WTC11 (cell line): ENCODE data around the gene TEX12. TPM values are rescaled to one million over a fixed set of nuclear protein-coding genes. Genes with fewer than 3 reads are reported as not detected.

Source experiments
- ATAC-seq: fragments of 200-7000 bp; cut with Tn5 transposase; 2 replicates; pipeline ENCODE4 v1.10.0; 2021; ENCODE audit warnings: mild to moderate bottlenecking, moderate library complexity
- CTCF ChIA-PET: fragments of 300-600 bp; sonication (Branson Sonifier 250); formaldehyde crosslinking; loops from one replicate; lab custom pipeline; 2021; ENCODE audit warnings: antibody characterized with exemption; lab: Charles Lee
- POLR2A ChIA-PET: fragments of 350-600 bp; sonication (Branson Sonifier 250); formaldehyde crosslinking; loops from one replicate; lab custom pipeline; 2021; ENCODE audit warnings: antibody characterized with exemption; lab: Charles Lee
- DNase-seq: peaks from one replicate; pipeline ENCODE4 v3.0.0; 2021; ENCODE audit warnings: low spot score
- H3K27ac Mint-ChIP-seq: 2 replicates; pipeline ENCODE4 v1.8.0; 2021; ENCODE audit warnings: mixed read lengths
- H3K27me3 Mint-ChIP-seq: 2 replicates; pipeline ENCODE4 v1.8.0; 2021; ENCODE audit warnings: low read depth, mild to moderate bottlenecking, moderate library complexity, mixed read lengths
- H3K36me3 Mint-ChIP-seq: 2 replicates; pipeline ENCODE4 v1.8.0; 2021; ENCODE audit warnings: mixed read lengths
- H3K4me1 Mint-ChIP-seq: 2 replicates; pipeline ENCODE4 v1.8.0; 2022; ENCODE audit warnings: mixed read lengths
- H3K4me3 Mint-ChIP-seq: 2 replicates; pipeline ENCODE4 v1.8.0; 2021; ENCODE audit warnings: mild to moderate bottlenecking, moderate library complexity, mixed read lengths
- H3K9me3 Mint-ChIP-seq: 2 replicates; pipeline ENCODE4 v1.8.0; 2021; ENCODE audit warnings: mixed read lengths
- CREM ChIP-seq: sonication (generic); formaldehyde crosslinking; IDR thresholded peaks from 2 replicates; pipeline ENCODE4 v1.8.1; 2022; ENCODE audit warnings: mild to moderate bottlenecking, missing genetic modification reagents, moderate library complexity
- HMGA2 ChIP-seq: fragments of 250-450 bp; sonication (Bioruptor Pico); IDR thresholded peaks from 2 replicates; pipeline ENCODE4 v1.4.0; 2021; ENCODE audit warnings: mild to moderate bottlenecking, moderate library complexity
- JAZF1 ChIP-seq: fragments of 250-450 bp; sonication (Bioruptor Pico); IDR thresholded peaks from 2 replicates; pipeline ENCODE4 v1.9.0; 2021; ENCODE audit warnings: moderate library complexity, mild to moderate bottlenecking, inconsistent platforms
- MXD4 ChIP-seq: fragments of 250-450 bp; sonication (Bioruptor Pico); IDR thresholded peaks from 2 replicates; pipeline ENCODE4 v1.8.0; 2021; ENCODE audit warnings: mild to moderate bottlenecking, moderate library complexity, borderline replicate concordance
- RELA ChIP-seq: sonication (generic); formaldehyde crosslinking; IDR thresholded peaks from 2 replicates; pipeline ENCODE4 v1.8.1; 2022; ENCODE audit warnings: missing genetic modification reagents, mild to moderate bottlenecking, borderline replicate concordance
- SOX15 ChIP-seq: fragments of 250-450 bp; sonication (Bioruptor Pico); IDR thresholded peaks from 2 replicates; pipeline ENCODE4 v1.9.0; 2021; ENCODE audit warnings: mild to moderate bottlenecking
- TEAD4 ChIP-seq: sonication (generic); formaldehyde crosslinking; IDR thresholded peaks from 2 replicates; pipeline ENCODE4 v1.8.0; 2022; ENCODE audit warnings: mild to moderate bottlenecking, missing genetic modification reagents
- total RNA-seq: library from RNA; stranded (reverse); gene quantifications from 3 replicates; pipeline ENCODE4 v1.2.3, GENCODE V29; 2021
- TF ChIP-seq, protein P1 (sequence below): fragments of 250-450 bp; sonication (Bioruptor Pico); IDR thresholded peaks from 2 replicates; pipeline ENCODE4 v1.9.0; 2021; ENCODE audit warnings: moderate library complexity, mild to moderate bottlenecking, inconsistent platforms, borderline replicate concordance
- TF ChIP-seq, protein P2 (sequence below): sonication (generic); formaldehyde crosslinking; IDR thresholded peaks from 2 replicates; pipeline ENCODE4 v1.8.0; 2023; ENCODE audit warnings: mild to moderate bottlenecking, missing genetic modification reagents
- TF ChIP-seq, protein P3 (sequence below): sonication (generic); formaldehyde crosslinking; IDR thresholded peaks from 2 replicates; pipeline ENCODE4 v1.8.0; 2022; ENCODE audit warnings: mild to moderate bottlenecking, missing genetic modification reagents
- TF ChIP-seq, protein P4 (sequence below): sonication (generic); formaldehyde crosslinking; conservative IDR thresholded peaks from 2 replicates; pipeline ENCODE4 v1.8.1; 2022; ENCODE audit warnings: mild to moderate bottlenecking, missing genetic modification reagents
- TF ChIP-seq, protein P5 (sequence below): sonication (generic); formaldehyde crosslinking; IDR thresholded peaks from 2 replicates; pipeline ENCODE4 v1.8.1; 2023; ENCODE audit warnings: mild to moderate bottlenecking, missing genetic modification reagents, moderate library complexity
- TF ChIP-seq, protein P6 (sequence below): sonication (generic); formaldehyde crosslinking; IDR thresholded peaks from 2 replicates; pipeline ENCODE4 v1.8.0; 2022; ENCODE audit warnings: mild to moderate bottlenecking, missing genetic modification reagents
- TF ChIP-seq, protein P7 (sequence below): sonication (generic); formaldehyde crosslinking; IDR thresholded peaks from 2 replicates; pipeline ENCODE4 v1.8.1; 2022; ENCODE audit warnings: low read depth, missing genetic modification reagents, borderline replicate concordance

The TEX12 gene
- total RNA-seq, 1 experiment from 2014 or later = not detected

DNA sequence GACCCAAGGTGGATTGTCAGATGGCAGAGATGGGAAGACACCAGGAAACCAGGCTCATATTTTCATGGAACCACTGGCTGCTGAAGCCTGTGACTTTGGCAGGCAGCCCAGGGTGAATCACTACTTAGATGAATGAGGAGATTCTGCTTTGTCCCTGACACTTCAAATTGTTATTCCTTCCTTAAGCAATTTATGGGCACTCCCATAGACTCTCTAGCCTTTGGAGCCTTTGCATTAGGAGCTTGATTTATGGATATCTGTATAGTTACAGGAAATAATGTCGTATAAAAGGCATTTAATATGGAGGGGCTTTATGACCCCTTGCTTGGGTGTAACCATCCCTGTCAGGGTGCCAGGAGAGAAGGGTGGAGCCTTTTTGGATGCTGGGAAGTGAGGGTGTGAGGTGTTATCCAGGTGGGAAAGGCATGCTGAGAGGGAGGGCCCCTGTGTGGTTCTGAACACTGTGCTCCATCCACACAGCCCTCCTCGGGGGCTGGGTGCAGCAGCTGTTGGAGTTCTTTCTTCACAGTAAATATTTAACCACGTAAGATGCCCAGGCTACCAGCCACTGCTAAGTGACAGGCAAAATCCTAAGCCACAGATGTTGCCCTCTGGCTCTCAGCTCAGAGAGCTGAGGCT is 38.6 kb upstream of the TEX12 start (continued):
- TF ChIP-seq, protein P1, sequence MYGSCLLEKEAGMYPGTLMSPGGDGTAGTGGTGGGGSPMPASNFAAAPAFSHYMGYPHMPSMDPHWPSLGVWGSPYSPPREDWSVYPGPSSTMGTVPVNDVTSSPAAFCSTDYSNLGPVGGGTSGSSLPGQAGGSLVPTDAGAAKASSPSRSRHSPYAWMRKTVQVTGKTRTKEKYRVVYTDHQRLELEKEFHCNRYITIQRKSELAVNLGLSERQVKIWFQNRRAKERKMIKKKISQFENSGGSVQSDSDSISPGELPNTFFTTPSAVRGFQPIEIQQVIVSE = no peak
- TF ChIP-seq, protein P2, sequence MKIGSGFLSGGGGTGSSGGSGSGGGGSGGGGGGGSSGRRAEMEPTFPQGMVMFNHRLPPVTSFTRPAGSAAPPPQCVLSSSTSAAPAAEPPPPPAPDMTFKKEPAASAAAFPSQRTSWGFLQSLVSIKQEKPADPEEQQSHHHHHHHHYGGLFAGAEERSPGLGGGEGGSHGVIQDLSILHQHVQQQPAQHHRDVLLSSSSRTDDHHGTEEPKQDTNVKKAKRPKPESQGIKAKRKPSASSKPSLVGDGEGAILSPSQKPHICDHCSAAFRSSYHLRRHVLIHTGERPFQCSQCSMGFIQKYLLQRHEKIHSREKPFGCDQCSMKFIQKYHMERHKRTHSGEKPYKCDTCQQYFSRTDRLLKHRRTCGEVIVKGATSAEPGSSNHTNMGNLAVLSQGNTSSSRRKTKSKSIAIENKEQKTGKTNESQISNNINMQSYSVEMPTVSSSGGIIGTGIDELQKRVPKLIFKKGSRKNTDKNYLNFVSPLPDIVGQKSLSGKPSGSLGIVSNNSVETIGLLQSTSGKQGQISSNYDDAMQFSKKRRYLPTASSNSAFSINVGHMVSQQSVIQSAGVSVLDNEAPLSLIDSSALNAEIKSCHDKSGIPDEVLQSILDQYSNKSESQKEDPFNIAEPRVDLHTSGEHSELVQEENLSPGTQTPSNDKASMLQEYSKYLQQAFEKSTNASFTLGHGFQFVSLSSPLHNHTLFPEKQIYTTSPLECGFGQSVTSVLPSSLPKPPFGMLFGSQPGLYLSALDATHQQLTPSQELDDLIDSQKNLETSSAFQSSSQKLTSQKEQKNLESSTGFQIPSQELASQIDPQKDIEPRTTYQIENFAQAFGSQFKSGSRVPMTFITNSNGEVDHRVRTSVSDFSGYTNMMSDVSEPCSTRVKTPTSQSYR (CRISPR knock-in tag) = no peak
- TF ChIP-seq, all 79 proteins: peak for 0

DNA sequence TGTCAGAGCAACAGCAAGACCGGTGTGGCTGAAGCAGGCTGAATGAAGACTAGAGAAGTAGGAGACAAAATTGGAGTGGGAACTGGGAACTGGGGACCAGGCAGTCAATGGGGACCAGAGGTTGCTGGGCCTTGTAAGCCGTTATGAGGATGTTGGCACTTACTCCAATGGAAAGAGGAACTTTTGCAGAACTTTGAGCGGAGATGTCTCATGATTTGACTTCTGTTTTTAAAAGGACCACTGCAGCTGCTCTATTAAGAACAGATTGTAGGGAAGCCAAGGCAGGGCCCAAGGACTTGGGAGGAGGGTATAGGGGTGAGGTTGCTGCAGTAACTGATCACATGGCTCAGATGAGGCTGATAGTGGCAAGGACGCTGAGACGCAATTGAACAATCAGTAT is 37.5 kb upstream of the TEX12 start:
- no peaks in the 10 kb centered on the region for H3K4me1 Mint-ChIP-seq
- H3K27me3 Mint-ChIP-seq = no peaks in the 10 kb centered on the region
- no peaks in the 10 kb centered on the region for H3K9me3 Mint-ChIP-seq
- ChIA-PET POLR2A (no interaction called here), CTCF (no interaction called here)
- H3K27ac Mint-ChIP-seq = no peak overlapping the region
- no peak for TF ChIP-seq MXD4 (CRISPR knock-in tag)
- TF ChIP-seq, protein P3, sequence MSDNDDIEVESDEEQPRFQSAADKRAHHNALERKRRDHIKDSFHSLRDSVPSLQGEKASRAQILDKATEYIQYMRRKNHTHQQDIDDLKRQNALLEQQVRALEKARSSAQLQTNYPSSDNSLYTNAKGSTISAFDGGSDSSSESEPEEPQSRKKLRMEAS (CRISPR knock-in tag) = no peak
- no peak for TF ChIP-seq TEAD4 (CRISPR knock-in tag)
- no peak for TF ChIP-seq HMGA2 (CRISPR knock-in tag)
- TF ChIP-seq SOX15 (CRISPR knock-in tag) = no peak
- TF ChIP-seq, protein P4, sequence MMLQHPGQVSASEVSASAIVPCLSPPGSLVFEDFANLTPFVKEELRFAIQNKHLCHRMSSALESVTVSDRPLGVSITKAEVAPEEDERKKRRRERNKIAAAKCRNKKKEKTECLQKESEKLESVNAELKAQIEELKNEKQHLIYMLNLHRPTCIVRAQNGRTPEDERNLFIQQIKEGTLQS (CRISPR knock-in tag) = no peak
- TF ChIP-seq, protein P5, sequence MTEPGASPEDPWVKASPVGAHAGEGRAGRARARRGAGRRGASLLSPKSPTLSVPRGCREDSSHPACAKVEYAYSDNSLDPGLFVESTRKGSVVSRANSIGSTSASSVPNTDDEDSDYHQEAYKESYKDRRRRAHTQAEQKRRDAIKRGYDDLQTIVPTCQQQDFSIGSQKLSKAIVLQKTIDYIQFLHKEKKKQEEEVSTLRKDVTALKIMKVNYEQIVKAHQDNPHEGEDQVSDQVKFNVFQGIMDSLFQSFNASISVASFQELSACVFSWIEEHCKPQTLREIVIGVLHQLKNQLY (CRISPR knock-in tag) = no peak
- no peak for TF ChIP-seq CREM (CRISPR knock-in tag)
- no peak for TF ChIP-seq RELA (CRISPR knock-in tag)
- TF ChIP-seq JAZF1 (CRISPR knock-in tag) = no peak
- TF ChIP-seq, all 79 proteins: peak for 0
- no peaks in the 10 kb centered on the region for H3K36me3 Mint-ChIP-seq
- no peak overlapping the region for H3K4me3 Mint-ChIP-seq
- DNase-seq (no peak), ATAC-seq (no peak)

DNA sequence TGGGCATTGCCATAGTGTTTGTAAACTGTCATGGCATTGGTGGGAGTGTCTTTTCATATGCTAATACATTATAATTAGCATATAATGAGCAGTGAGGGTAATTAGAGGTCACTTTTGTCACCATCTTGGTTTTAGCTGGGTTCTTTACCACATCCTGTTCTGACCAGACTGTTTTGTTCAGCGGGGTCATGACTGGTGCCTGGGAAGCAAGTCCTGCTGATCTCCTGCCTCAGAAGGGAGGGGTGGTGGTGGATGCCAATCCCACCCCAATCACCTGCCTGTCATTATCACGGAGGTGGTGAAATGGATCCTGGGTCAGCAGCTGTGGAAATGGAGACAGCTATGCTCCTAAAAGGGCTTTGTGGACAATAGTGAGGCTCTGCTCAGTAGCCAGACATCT is 34.4 kb upstream of the TEX12 start:
- Mint-ChIP-seq H3K27ac (no peak overlapping the region), H3K4me1 (no peaks in the 10 kb centered on the region), H3K27me3 (no peaks in the 10 kb centered on the region), H3K4me3 (no peak overlapping the region), H3K9me3 (no peaks in the 10 kb centered on the region), H3K36me3 (no peaks in the 10 kb centered on the region)
- ATAC-seq (no peak), DNase-seq (no peak)
- ChIA-PET POLR2A (no interaction called here), CTCF (no interaction called here)
- no peak for TF ChIP-seq MXD4 (CRISPR knock-in tag)
- TF ChIP-seq, protein P6, sequence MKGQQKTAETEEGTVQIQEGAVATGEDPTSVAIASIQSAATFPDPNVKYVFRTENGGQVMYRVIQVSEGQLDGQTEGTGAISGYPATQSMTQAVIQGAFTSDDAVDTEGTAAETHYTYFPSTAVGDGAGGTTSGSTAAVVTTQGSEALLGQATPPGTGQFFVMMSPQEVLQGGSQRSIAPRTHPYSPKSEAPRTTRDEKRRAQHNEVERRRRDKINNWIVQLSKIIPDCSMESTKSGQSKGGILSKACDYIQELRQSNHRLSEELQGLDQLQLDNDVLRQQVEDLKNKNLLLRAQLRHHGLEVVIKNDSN (CRISPR knock-in tag) = no peak
- TF ChIP-seq, protein P7, sequence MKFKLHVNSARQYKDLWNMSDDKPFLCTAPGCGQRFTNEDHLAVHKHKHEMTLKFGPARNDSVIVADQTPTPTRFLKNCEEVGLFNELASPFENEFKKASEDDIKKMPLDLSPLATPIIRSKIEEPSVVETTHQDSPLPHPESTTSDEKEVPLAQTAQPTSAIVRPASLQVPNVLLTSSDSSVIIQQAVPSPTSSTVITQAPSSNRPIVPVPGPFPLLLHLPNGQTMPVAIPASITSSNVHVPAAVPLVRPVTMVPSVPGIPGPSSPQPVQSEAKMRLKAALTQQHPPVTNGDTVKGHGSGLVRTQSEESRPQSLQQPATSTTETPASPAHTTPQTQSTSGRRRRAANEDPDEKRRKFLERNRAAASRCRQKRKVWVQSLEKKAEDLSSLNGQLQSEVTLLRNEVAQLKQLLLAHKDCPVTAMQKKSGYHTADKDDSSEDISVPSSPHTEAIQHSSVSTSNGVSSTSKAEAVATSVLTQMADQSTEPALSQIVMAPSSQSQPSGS (CRISPR knock-in tag) = no peak
